Pulmonary artery endothelial cell (primary cell): ENCODE results near the gene MLNR. TPM values are rescaled to one million over a fixed set of nuclear protein-coding genes. Genes with fewer than 3 reads are reported as not detected.

Source experiments
- DNase-seq: peaks from one replicate; pipeline ENCODE4 v3.0.0-alpha.2; 2011; ENCODE audit warnings: low read depth, low spot score
- total RNA-seq: library from RNA; depleted of rRNA; stranded (reverse); fragments of >200 nt; gene quantifications from 2 replicates; pipeline ENCODE4 v1.2.3, GENCODE V29; 2014

The MLNR gene, protein sequence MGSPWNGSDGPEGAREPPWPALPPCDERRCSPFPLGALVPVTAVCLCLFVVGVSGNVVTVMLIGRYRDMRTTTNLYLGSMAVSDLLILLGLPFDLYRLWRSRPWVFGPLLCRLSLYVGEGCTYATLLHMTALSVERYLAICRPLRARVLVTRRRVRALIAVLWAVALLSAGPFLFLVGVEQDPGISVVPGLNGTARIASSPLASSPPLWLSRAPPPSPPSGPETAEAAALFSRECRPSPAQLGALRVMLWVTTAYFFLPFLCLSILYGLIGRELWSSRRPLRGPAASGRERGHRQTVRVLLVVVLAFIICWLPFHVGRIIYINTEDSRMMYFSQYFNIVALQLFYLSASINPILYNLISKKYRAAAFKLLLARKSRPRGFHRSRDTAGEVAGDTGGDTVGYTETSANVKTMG
- total RNA-seq, result not detected in 2 replicates

DNA sequence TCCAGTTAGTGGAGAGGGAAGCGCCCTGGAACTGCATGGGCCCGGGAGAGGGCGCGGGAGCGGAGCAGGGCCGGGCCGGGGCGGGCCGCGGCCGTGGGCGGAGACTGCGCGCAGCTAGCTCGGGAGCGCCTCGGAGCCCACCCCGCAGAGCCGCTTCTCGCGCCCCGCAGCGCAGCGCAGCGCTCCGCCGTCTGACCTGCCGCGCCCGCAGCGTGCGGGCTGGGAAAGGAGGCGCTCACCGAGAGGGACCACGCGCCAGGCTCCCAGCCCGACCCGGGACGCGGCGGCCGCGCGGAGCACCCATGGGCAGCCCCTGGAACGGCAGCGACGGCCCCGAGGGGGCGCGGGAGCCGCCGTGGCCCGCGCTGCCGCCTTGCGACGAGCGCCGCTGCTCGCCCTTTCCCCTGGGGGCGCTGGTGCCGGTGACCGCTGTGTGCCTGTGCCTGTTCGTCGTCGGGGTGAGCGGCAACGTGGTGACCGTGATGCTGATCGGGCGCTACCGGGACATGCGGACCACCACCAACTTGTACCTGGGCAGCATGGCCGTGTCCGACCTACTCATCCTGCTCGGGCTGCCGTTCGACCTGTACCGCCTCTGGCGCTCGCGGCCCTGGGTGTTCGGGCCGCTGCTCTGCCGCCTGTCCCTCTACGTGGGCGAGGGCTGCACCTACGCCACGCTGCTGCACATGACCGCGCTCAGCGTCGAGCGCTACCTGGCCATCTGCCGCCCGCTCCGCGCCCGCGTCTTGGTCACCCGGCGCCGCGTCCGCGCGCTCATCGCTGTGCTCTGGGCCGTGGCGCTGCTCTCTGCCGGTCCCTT, at the start of gene MLNR:
MLNR (plus strand) TSS at position 303 of the 820 bp plus-strand sequence; CDS start at position 303, 0 bp downstream.
- no peak for DNase-seq

DNA sequence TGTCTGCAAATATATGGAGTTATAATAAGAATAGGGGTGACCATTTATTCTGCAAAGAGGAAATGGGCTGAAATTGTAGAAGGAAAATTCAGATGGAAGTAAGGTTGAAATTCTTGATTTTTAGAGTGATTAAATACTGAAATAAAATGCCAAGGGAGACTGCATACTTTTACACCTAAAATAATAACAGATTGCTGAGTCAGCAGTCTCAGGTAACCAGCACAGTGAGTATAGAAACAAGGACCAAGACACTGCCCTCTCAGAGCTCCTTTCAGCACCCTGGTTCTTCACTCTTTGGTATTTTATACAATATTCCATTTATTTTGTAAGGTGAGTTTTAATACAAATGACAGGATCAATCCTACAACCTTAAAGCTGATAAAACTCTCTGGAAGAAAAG, 48.8 kb upstream of the MLNR start:
- DNase-seq, result no peak

DNA sequence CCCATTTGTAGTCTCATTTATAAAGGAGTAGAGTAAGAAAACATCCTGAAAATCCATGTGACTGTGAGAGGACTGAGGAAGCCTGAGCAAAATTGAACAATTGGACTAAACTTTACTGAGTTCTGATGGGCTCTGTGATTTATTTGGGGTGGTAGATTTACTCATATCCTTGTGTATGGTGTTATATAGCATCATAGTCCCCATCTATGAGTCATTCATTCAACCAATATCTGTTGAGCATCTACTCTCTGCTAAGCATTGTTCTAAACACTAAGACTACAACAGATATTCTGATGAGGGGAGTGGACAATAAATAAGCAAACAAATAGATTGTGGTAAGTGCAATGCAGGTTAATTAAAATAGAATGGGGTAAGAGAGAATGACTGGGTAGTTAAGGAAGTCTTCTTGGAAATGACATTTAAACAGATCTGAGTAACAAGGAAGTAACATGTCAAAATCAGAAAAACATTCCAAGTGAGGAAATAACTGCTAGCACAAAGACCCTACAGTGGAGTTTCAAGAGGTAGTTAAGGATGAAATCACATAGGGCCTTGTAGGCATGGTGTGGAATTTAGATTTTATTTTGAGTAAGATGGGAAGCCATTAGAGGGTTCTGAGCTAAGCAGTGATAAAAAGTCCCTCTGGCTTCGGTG, 36.3 kb upstream of the MLNR start:
- no peak for DNase-seq

DNA sequence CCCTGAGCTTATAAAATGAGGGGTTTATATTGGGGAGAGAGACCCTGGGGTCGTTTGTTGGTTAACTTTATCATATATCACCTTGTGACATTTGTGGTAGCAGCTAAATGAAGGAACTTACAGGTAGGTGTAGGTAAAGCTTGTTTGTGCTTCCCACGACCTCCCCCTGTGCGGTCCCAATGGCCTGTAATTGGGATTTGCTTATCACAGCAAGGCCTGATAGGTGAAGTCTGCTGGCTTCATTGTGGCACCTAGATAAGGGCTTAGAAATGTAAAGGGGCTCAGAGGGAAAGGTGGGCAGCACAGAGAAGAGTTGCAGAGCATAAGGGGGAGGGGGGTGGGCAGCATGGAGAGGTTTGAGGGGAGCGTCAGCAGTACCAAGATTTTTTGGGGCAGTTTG, 35.5 kb upstream of the MLNR start:
- DNase-seq, result no peak

DNA sequence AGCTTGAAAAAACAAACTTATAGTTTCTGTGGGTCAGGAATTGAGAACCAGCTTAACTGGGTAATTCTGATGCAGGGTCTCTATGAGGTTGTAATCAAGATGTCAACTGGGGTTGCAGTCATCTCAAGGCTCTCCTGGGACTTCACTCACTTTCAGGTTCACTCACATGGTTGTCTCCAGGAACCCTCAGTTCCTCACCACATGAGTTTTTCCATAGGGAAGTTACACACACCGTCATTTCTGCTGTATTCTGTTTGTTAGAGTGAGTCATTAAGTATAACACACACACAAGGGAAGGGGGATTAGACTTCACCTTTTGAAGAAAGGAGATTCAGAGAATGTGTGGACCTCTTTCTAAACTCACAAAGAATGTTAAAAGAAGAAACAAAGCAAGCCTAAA, 34.9 kb upstream of the MLNR start:
- DNase-seq, result no peak

DNA sequence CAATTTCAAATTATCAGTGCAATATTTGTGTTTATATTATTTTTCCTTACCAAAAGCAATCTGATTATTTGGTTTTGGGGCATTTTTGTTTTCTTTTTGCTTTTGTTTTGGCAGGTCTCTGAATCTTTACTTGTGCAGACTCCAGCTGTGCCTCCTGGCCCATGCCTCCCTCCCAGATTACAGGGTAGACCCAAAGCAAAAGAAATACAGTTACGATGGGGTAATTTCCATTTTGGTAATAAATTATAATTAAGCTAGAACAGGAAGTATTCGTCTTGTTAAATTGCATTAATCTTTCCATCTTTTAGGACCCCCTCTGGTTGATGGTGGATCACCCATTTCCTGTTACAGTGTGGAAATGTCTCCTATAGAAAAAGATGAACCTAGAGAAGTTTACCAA, 29.2 kb upstream of the MLNR start:
- DNase-seq, result no peak

DNA sequence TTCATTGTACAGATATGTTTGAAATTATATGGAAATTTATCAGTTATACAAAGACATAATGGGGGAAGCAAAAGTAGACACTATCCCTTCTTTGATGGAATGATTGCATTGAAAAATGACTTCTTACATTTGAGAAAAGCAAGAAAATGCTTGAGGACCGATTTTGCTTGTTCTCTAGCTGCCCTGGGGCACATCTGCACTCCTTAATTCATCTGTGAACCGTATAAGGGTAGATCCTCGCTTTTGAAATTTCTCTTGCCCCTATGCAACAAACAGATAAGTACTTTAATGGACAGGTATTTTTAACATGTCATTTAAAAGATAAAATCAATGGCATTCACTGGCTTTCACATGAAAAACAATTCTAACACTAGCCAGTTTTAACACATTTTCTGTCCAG, 13.5 kb upstream of the MLNR start:
- DNase-seq, result no peak

DNA sequence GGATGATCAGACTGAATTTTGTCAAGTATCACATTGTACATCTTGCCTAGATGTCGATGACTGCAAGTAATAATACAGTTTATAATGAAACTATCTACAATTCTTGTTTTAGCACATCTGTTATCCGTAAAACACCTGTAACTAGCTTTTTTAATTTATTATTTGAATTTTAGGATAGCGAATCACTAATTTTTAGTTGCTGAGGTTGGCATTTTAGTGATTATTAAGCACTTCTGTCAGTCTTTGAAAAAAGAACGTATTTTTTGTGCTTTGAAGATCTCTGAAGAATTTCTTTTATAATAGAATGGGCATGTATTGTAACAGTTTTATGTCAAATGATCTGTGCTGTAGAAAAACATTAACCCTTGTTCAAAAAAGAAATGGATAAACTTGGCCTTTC, 11.5 kb upstream of the MLNR start:
- no peak for DNase-seq

DNA sequence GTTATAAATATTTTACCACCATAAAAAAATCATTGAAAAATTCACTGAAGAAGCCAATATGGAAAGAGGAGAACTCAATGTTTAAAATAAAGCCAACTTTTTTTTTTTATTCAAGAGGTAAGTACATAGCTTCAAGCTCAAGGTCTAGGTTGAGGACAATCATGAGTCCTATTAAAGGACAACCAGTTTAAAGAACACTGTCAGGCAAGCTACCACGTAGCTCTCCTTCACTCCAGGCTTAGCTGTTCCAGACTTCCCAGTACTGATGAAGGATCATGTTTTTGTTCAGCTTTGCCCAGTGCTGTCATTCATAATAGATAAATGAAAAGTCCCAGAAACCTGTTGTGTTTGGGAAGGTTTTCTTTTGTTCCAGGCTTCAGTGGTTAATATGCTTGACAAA, 10.0 kb upstream of the MLNR start:
- DNase-seq, result no peak

DNA sequence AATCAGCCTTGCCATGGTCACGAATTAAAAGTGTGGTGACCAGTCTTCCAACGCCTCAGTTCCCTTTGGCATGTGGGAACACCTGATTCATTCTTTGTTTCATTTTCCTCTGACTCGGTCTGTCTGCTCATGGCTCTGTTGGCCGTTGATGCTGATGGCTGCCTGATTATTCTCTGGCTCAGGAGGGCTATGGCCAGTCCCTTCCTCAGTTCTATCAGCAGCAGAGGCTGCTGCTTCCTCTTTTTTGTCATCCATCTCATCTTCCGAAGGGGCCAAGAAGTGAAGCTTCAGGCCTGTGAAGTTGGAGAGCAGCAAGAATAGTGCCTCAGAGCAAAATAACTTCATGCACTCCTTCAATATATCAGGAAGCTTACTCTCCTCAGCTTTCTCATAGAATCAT, 9.5 kb upstream of the MLNR start:
- DNase-seq, result no peak

DNA sequence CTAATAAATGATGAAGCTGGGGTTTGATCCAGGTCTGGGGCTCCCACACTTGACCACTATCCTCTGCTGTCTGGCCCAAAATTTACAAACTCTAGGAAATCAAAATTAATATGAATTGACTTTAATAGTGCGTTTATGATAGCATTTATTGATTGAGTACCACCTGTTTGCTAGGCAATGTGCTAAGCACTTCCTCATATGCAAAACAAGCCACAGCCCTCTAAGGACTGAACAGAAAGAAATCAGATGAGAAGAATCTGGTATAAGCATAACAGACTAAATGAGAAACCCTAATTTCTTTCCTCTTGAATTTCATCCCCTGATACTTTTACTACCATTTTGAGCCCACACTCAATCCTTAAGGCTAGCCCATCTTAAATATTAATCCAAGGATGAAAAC, 6.6 kb upstream of the MLNR start:
- DNase-seq, result no peak

DNA sequence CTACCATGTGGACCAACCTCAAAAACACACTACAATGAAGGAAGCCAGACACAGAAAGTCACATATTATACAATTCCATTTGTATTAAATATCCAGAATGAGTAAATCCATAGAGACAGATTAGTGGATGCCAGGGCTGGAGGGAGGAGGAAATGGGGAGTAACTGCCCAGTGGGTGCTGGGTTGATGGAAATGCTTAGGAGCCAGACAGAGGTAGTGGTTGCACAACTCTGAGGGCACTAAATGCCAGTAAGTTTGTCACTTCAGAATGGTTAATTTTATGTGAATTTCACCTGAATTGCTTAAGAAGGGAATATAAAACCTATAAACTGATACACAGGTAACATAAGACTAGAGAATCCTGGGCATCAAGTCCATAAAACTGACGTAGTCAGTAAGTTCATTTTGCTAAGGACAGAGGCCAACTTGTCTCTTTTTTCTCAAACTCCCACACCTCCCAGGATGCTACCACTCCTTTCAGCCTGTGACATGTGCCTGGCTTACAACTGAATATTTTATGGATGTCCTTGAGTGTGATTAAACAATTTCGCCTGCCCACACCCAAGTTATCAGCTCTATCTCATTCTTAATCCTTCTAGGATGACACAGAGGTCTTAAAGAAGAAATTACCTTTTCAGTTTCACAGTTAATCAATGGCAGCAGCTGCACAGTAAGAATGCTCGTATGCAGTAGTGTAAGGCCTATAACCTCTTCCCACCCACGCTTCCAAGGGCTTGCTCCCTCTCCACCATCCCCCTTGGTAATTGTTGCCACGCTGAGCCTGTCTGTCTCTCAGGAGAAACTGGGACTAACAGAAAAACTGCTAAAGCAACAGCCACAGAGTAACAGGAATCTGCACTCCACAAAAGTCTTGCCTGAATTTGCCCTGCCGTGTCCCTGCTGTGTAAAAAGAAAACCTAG, 5.9 kb upstream of the MLNR start:
- no peak for DNase-seq

DNA sequence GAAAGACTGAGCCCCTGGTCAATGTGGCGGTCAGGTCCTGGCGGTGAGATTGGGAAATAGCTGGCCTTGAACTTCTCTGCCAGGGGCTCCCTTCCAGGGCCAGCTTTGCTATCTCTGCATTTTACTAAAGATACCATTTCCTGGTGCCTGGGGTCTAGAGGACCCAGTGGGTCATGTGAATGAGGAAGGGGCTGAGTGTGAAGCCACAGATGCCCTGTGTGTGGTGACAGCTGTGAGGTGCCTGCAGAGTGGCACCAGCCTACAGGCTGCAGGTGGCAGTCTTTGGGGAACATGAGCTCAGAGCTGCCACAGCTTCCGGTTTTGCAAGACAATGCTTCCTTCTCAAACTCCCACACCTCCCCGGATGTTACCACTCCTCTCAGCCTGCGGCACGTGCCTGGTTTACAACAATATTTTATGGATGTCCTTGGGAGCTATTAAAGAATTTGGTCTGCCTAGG, 5.2 kb upstream of the MLNR start:
- no peak for DNase-seq

DNA sequence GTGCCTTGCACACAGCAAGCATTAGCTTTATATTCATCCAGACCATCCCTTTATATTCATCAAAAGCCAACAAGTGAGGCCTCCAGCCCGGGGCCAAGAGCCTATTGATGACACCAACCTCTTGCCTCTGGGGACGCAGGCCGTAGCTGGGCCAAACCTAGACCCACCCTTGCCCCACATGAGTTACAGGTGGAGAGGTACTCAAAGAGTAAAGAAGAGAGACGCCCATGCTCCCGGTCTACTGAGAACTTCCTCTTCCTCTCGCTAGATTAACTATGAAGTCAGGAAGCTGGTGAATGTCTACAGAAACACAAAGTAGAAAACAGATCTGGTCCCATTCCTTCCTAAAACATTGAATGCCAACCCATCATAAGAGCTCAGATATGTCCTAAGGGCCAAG, 3.8 kb upstream of the MLNR start:
- DNase-seq, result no peak

DNA sequence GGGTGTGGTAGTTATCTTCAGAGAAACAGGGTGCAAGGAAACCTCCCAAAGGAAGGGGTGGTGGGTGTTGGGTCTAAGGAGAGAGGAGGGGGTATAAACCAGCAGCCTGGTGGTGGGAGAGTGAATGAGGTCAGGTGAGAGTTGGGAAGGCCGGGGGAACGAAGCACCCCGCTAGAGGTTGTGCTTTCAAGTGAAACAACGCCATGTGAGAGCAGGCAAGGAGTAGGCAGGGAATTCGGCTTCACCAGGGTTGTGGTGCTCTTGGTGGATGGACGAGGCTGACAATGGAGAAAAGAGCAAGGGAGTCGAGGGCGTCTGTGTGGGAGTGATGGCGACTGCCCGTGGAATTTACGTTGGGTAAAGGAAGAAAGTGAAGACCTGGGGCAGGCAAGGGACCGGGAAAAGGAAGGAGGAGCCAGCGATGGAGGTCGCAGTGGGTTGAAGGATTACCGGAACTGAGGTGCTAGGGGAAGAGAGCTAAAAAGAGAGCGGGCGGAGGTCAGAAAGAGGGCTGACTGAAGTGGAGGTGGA, 2.1 kb upstream of the MLNR start:
- no peak for DNase-seq

DNA sequence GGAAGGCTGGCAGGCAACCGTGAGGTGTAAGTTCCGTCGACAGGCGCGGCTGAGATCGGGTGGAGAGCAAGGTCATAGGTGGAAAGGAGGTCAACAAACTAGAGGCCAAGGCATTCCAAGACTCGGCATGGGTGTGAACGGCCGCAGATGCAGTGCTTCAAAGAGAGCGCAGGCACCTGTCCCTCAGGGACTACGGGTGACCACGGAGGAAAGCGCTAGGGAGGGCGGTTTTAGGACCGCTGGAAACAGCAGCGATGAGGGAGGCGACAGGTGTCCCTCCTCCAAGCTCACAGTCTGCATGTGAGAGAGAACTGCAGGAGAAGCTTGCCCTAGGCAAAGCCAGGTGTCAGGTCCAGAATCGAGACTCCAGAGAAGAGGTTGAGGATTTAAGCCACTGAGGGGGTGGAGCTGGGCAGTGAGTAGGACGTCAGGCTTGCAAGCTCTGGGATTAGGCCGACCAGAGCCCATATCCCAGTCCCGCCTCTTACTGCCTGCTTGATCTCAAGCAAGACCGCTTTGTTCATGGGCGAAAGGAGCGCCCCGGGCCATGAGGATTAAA, 1.6 kb upstream of the MLNR start:
- no peak for DNase-seq

DNA sequence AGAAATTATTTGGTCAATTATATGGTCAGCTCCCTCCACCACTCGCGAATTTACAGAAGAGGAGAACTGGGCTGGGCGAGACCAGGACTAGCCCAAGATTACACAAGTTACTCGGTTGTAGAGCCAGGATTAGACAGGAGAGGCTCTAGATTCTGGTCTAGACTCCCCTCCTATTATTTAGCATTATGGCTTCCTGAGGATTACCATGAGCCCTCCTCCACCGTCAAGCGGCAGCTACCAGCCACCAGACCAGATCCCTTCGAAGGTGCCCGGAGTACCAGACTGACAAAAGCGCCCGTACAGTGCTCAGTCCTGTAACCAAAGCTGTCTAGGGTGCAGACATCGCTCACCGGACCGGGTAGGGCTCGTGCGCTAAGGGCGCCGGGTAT, 497 bp upstream of the MLNR start:
- DNase-seq, result no peak

DNA sequence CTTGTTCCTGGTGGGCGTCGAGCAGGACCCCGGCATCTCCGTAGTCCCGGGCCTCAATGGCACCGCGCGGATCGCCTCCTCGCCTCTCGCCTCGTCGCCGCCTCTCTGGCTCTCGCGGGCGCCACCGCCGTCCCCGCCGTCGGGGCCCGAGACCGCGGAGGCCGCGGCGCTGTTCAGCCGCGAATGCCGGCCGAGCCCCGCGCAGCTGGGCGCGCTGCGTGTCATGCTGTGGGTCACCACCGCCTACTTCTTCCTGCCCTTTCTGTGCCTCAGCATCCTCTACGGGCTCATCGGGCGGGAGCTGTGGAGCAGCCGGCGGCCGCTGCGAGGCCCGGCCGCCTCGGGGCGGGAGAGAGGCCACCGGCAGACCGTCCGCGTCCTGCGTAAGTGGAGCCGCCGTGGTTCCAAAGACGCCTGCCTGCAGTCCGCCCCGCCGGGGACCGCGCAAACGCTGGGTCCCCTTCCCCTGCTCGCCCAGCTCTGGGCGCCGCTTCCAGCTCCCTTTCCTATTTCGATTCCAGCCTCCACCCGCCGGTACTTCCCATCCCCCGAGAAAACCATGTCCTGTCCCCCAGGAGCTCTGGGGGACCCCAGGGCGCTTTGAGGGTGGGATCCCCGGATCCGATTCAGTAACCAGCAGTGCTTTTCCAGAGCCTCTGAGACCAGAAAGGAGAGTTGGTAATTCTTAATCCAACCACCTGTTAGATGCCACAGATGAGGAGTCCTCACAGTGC, 885 bp downstream of the MLNR start:
- DNase-seq, result no peak

DNA sequence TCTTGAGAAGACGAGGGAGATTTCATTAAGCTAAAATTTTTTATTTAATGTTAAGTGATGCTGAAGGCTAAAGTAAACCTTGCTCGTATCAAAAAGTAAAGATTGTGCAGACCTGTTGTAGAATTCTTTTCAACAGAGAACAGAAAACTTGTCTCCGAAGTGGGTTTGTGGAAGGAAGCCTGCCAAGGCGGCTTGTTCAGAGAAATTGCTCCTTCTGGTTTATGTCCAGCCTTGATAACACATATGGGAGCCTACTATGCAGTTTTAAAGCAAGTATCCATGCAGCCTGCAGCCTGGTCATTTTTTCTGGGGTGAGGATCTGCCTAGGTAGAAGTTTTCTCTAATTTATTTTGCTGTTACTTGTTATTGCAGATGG, 1.4 kb downstream of the MLNR start:
- no peak for DNase-seq
